GM15510 (cell line): ENCODE measurements around the gene TRIP13.

Experiments used
- POLR2A ChIP-seq: IDR thresholded peaks from 3 replicates; pipeline ENCODE4 v1.6.1; 2011; ENCODE audit warnings: borderline replicate concordance; ENCODE audit not compliant: insufficient read length; ENCODE audit errors: extremely low read depth

The TRIP13 gene, protein sequence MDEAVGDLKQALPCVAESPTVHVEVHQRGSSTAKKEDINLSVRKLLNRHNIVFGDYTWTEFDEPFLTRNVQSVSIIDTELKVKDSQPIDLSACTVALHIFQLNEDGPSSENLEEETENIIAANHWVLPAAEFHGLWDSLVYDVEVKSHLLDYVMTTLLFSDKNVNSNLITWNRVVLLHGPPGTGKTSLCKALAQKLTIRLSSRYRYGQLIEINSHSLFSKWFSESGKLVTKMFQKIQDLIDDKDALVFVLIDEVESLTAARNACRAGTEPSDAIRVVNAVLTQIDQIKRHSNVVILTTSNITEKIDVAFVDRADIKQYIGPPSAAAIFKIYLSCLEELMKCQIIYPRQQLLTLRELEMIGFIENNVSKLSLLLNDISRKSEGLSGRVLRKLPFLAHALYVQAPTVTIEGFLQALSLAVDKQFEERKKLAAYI

DNA sequence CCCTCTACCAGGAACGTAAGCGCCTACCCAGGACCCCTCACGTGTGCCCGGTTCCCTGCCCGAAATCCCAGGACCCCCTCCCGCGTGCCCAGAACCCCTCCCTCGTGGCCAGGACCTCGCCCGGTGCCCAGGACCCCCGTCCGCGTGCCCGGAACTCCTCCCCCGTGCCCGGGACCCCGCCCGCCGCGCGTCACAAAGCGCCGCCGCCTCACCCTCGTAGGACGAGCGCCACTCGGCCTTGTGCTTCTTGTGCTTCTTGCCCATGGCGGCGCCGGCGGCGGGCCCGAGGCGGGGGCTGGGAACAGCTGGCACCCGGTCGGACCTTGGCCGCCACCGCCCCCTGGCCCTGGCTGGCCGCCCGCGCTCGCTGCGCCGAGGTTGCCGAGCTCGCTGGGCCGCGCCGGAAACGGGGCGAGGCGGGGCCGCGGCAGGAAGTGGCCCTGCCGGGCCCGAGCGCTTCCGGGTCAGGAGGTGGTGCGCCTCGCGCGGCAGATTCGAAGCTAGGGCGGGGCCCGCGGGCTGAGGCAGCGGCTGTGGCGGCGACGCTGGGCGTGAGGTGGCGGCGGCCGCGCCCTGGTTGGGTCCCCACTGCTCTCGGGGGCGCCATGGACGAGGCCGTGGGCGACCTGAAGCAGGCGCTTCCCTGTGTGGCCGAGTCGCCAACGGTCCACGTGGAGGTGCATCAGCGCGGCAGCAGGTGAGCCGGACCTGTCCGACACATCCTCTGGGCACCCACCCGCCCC is at the start of gene TRIP13, which contains the start of gene BRD9:
Gene TRIP13, plus strand, starts transcription at position 491 of the 743 bp plus-strand sequence. Its CDS starts 115 bp downstream, at position 606.
Gene BRD9, minus strand, starts transcription at position 408 of the 743 bp plus-strand sequence. Its CDS starts 144 bp downstream, at position 264.
- TF ChIP-seq POLR2A, result peak; percentile 87

DNA sequence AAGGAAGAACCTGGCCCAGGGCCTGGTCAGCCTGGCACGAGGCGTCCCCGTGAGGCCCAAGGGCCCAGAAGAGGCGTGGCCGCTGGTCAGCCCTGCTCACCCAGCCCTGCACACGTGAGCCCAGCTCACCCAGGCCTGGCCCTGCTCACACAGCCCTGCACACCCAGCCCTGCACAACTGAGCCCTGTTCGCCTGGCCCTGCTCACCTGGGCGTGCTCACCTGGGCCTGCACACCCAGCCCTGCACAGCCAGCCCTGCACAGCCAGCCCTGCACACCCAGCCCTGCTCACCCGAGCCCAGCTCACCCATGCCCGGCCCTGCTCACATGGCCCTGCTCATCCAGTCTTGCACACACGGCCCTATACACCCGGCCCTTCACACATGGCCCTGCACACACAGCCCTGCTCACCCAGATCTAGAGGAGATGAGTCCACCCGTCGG is 44.0 kb upstream of the TRIP13 start:
- TF ChIP-seq POLR2A, result no peak

- no peak for TF ChIP-seq POLR2A
Measured at GRCh38 chr5:849651-850301, 42.9 kb upstream of the TRIP13 start.

GRCh38 chr5:850511-851006 is 42.1 kb upstream of the TRIP13 start, which contains the start of gene ZDHHC11:
TSS of gene ZDHHC11 (minus strand) at chr5:850986. CDS start at chr5:850602, 384 bp downstream.
- no peak for TF ChIP-seq POLR2A

- no peak for TF ChIP-seq POLR2A
Measured at GRCh38 chr5:851076-851475, 41.6 kb upstream of the TRIP13 start.

DNA sequence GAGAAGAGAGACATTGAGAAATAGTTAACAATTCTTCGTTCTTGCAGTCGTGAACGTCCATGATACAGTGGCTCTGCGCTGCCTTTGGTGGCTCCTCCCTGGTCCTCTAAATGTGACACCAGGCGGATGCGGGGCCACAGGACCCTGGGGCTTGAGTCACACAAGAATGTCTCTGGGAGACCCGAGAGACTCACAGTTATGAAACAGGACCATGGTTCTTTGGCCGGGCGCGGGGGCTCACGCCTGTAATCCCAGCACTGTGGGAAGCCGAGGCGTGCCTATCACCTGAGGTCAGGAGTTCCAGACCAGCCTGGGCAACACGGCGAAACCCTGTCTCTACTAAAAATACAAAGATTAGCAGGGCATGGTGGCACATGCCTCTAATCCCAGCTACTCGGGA is 41.1 kb upstream of the TRIP13 start:
- no peak for TF ChIP-seq POLR2A

DNA sequence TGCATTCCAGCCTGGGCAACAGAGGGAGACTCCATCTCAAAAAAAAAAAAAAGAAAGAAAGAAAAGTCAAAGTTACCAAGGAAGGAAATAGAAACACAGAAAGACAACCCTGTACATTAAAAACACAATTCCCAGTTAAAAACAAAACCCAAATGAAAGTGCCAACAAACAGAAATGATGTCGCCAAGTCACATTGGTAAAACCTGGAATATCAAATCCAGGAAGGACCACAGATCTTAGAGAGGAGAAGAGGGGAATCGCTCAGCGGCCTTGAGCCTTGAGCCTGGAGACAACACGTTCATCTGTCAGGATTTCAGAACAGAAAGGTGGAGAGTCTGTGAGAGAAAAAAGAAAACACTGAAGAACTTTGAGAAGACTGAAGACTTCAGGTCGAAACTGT is 40.7 kb upstream of the TRIP13 start:
- no peak for TF ChIP-seq POLR2A

GRCh38 chr5:852431-853401 is 40.0 kb upstream of the TRIP13 start:
- TF ChIP-seq POLR2A, result no peak

GRCh38 chr5:854217-854616 is 38.5 kb upstream of the TRIP13 start:
- no peak for TF ChIP-seq POLR2A

GRCh38 chr5:854966-855743 is 37.5 kb upstream of the TRIP13 start:
- TF ChIP-seq POLR2A, result no peak

GRCh38 chr5:855771-856530 is 36.7 kb upstream of the TRIP13 start:
- no peak for TF ChIP-seq POLR2A

GRCh38 chr5:856531-857425 is 35.9 kb upstream of the TRIP13 start:
- no peak for TF ChIP-seq POLR2A

DNA sequence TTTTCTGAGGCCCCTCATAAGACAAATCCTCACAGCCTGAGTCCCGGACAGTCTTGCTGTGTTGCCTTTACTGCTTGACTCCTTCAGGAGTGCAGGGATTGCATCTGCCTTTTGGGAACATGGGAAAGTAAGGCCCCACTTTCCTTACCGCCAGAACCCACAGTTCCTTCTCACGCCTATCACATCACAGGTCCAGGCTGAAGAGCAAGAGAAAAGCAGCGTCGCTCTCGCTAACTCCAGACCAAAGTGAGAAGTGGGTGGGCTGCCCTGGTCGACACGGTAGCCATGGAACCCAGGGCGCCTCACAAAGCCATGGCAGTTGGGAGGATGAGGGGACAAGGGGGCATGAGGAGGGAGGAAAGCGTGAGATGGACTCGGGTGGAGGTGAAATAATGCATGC is 34.0 kb upstream of the TRIP13 start:
- TF ChIP-seq POLR2A, result no peak
